SKM-1 treated with dmso at 0.1 percent for 144 hours (cell line): ENCODE data around the gene ST6GAL2.

Experiments used
- DNase-seq: peaks from one replicate; lab custom pipeline; 2025; ENCODE audit not compliant: unreplicated experiment; lab: John Stamatoyannopoulos, UW

ST6GAL2 gene, protein sequence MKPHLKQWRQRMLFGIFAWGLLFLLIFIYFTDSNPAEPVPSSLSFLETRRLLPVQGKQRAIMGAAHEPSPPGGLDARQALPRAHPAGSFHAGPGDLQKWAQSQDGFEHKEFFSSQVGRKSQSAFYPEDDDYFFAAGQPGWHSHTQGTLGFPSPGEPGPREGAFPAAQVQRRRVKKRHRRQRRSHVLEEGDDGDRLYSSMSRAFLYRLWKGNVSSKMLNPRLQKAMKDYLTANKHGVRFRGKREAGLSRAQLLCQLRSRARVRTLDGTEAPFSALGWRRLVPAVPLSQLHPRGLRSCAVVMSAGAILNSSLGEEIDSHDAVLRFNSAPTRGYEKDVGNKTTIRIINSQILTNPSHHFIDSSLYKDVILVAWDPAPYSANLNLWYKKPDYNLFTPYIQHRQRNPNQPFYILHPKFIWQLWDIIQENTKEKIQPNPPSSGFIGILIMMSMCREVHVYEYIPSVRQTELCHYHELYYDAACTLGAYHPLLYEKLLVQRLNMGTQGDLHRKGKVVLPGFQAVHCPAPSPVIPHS

DNA sequence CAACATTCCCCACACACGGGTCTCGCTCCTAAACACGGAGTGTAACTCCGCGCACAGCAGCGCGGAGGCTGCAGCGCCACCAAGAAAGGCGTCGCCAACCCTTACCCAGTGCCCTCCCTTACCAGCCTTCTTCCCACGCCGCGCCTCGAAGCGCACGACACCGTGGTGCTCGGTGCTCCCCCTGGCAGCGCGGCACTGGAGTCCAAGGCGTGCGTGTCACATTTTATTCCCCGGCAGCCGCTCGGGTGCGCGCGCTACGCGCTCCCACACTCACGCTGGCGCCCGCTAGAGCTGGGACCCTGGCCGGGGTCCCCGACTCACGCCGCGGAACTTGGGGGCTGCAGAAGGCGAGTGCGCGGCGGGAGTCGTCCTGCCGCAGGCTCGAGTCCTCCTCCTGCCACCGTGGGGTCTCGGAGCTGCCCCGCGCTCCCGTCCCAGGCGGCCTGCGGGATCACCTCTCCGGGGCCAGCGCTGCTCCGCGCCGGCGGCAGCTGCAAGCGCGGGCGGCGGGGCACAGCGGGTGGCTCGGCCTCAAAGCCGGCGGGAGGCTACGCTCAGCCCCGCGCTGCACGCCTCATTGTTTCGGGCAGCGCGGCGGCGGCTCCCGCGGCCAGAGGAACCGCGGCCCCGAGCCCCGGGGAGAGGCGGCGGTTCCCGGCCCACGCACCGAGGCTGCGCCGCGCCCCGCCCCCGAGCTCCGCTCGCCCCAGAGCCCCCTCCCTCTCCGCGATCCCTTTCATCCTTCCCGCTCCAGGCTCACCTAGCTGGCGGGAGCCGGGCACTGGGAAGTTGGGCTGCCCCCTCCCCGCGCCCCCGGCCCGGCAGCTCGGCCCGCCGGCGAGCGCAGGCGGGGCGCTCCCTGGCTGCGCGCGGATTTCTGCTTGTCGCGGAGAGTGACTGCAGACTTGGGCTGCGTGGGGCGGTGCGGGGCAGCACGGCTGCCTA lies at the start of gene ST6GAL2:
TSS of gene ST6GAL2 (minus strand) at position 197 of the 945 bp plus-strand sequence. CDS start 42,190 bp downstream, outside the sequence.
- DNase-seq, result no peak

DNA sequence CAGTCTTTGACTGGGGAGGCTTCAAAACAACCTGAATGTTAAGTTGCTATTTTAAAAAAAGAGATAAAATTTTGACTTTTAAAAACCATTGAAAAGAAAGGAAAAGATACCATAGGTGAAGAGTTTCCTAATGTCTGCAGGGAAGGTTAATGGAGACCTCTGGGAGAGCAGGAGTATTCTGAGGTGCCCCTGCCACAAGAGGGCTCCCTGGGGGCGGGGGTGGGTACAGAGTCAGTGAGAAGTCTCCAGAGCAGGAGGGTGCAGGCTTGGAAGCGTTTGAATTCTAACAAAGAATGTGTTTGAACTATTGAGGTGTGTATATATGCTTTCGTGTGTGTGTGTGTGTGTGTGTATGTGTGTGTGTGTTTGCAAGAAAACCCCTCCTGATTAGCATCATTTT lies 46.7 kb upstream of the ST6GAL2 start:
- no peak for DNase-seq

DNA sequence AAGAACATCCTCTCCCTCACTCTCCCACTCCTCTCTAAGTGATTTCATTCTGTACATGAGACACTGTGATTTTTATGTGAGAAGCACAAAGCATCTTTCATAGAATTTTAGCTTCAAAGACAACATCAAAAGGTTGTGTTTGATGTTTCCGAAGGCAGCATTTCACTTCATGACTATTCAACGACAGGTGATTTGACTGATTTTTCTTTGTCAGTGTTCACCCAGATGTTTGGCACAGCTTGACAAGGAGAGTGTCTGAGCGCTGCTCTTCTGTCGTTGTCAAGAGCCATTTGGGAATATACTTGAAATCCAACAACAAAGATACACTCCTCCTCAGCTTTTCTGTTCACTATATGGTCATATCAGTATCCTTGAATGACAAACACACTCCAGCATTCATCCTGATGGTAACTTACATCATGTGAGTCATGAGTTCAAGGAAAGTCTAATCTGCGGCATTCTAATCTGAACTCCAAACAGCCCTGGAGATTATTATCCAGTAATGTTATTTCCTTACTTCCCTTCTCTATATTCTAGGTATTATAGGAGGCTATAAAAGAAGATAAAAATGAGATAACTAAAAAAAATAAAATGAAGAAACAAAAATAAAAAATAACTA lies 45.9 kb upstream of the ST6GAL2 start:
- no peak for DNase-seq

DNA sequence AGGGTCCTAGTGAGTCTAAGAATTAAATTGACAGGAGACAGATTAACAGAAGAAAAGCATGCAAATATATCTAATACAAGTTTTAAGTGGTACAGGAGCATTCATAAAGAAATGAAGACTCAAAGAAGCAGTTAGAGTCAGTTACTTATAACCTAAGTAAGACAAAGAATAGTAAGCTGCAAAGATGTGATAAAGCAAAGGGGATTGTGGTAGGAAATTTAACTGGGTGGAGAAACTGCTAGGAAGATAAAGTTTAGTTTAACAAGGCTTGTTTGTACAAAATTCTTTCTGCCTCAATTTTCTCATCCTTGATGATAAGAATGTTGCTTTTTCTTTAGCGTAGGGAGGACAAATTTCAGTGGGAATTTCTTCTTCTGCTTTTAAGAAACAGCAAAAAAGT lies 35.5 kb upstream of the ST6GAL2 start:
- no peak for DNase-seq

DNA sequence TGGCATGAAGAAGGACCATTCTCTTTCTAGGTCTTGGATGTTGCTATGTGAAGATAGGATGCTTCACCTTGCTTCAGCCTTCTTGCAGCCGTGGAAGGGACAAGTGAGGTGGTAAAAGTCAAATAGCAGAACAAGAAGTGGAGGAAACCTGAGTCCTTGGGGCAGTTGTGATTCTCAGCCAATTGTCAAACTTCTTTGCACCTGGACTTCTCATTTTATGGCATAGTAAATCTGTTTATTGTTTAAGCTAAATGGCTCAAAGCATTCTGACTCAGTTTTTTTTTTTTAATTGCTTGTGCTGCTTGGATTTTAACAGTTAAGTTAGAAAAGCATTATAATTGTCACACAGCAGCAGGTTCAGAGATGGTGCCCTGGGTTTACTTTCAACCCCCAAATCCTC lies 33.0 kb upstream of the ST6GAL2 start:
- DNase-seq, result no peak

DNA sequence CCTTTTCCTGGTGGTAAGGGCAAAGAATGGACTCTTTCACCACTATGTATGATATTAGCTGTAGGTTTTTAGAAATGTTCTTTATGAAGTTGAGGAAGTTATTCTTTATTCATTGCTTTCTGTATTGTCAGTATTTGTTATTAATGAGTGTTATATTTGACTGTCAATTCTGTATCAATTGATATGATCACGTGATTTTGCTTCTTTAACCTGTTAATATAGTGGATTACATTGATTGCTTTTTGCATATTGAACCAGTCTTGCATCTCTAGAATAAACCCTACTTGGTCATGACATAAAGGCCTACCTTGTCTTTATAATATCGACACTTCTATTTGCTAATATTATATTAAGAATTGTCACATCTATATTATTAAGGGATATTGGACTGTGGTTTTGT lies 18.3 kb upstream of the ST6GAL2 start:
- DNase-seq, result no peak

DNA sequence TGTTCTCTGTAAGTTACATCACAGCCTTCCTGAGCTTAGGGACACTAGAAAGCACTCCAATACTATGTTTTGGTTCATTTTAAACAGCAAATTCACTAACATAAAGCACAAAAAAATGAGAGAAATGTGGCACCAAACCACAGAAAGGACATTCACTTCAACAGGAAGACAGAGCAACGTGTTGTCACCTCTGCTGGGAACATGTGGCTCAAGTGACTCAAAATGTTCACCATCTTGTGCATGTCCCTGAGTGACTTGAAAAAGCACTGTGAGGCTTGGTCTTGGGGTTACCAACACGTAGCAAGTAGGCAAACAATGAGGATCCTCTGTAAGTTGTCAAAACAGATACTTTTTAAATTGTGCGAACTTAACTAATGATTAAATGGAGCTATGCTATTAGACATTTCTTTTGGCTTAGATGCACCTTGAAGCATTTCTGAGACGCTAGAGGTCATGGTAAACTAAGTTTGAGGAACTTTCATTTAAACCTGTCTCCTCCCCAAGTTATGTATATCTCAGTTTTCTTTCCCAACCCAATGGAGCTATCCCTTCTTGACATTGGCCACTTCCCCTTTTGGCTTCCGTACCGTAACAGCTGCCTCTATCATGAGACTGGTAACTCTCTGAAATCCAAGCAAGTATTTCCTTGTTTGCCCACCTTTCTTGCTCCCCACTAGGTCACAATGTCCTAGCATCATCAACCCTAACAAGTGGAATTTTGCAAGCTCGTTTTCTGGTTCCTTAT lies 14.0 kb upstream of the ST6GAL2 start:
- peak; percentile 79 for DNase-seq

DNA sequence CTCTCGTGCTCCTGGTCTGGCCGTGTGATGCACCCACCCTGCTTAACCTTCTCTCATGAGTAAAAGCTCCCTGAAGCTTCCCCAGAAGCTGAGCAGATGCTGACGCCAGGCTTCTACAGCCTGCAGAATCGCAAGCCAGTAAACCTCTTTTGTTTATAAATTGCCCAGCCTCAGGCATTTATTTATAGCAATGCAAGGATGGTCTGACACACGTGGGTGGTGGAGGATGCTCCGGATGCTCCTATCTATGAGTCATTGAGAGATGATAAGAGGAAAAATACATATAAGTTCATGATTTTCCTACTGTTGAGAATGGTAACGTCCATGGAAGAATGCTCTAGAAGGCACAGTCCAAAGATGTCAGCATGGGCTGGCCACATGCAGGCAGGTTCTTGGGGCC lies 8.6 kb upstream of the ST6GAL2 start:
- no peak for DNase-seq

DNA sequence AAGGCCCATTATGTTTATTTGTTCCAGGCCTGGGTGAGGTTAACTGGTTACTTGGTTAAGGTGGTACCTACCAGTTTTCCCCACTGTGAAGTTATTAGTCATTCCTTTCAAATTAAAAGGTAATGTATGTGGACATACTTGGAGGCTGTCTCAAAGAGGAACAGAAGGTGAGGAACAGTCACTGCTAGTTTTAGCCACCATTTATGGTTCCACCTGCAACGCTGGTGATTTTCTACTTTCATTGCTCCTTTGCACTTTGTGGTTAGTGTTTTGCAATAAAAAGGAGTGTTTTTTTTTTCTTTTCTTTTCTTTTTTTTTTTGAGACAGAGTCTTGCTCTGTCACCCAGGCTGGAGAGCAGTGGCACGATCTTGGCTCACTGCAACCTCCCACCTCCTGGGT lies 6.1 kb upstream of the ST6GAL2 start:
- no peak for DNase-seq

DNA sequence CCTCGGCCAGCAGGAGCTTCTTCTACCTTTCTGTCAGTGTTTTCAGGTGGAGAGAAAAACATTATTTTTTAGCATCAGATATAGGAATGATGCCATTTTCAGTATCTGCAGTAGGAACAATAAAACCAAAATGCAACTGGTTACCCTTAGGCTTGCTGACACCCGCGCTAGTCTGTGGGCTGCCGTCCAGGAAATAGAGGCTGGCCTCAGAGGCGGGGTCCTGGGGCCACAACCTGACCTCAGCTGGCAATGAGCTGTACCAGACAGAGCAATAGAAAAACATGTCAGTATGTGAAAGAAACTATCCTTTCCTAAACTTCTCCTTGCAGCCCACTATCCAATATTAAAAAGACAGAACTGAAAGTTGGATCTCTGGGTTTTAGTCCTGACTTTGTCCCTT lies 4.6 kb upstream of the ST6GAL2 start:
- peak; percentile 8 for DNase-seq

DNA sequence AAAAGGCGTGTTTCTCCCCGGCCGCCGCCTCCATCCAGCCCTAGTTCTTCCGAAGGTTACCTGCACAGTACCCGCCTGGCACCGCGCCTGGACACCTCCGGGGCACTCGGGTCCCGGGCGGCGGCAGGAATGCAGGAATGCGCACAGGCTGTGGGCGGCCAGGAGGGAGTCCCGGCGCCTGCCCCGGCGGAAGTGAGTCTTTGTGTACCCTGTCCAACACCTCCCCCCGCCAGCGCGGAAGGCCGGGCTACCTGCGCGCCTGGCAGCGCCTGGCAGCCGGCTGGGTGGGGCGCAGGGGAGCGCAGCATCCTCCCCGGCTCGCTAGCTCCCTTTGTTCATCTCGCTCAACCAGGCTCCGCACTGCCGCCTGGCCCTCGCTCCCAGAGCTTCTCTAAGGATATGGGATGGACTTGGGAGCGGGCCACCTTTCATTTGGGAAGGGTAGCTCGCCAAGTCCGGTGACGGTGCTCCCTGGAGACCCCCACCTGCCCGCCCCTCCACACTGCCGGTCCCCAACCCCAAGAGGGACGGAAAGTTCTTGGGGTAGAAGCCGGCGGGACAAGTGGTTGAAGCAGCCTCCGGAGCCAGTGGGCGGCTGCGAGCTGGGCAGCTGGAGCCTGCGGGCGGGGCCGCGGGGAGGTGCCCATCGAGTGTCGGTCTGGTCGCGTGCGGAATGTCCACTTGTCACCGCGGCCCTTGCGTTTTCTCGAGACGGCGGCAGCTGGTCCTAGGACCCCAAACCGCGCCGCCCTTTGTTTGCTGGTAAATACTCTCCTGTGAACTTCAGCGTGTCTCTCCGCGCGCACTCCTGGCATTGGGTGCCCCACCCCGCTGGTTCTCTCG lies 1.2 kb upstream of the ST6GAL2 start:
- no peak for DNase-seq

DNA sequence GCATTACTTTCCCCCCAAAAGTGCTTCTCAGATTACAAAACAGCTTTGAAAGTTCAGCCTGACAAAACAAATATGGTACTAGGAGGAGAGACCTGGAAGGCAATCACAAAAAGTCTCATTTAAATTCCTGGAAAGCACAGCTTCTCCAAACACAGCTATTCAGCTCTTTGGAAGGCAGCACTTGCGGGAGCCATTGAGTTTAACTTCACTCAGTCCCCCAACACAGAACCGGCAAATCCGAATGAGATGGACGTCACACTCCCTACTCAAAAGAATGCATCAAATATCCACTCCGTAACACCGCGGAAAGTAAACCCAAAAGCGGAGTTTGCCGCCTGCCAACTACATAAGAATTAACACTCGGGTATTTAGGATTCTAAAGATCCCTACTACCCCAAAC lies 638 bp downstream of the ST6GAL2 start:
- no peak for DNase-seq

DNA sequence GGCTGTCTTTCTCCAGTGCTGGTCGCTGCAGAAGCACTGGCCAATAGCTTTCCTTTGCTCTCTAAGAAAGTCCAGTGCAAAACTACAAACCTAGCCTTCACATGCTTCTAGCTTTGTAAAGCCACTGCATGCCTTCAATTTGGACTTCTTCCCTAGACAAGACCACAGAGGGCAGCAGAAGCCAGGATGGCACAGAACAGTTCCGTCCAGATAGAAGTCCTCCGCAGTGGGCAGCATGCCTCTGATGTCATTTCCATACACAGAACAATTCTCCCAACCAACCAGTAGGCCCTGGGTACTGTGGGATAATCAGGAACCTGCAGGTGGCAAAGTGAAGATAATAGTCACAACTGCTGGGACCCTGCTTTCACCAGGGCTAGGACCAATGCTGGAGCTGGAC lies 3.3 kb downstream of the ST6GAL2 start:
- no peak for DNase-seq

DNA sequence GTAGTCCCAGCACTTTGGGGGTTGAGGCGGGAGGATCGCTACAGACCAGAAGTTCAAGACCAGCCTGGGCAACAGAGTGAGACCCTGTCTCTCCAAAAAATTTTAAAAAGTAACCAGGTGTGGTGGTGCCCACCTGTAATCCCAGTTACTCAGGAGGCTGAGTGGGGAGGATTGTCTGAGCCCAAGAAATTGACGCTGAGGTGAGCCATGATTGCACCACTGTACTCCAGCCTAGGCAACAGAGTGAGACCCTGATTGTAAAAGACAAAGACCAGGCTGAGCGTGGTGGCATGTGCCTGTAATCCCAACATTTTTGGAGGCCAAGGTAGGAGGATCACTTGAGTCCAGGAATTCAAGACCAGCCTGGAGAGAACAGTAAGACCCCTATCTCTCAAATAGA lies 7.8 kb downstream of the ST6GAL2 start:
- DNase-seq, result no peak

DNA sequence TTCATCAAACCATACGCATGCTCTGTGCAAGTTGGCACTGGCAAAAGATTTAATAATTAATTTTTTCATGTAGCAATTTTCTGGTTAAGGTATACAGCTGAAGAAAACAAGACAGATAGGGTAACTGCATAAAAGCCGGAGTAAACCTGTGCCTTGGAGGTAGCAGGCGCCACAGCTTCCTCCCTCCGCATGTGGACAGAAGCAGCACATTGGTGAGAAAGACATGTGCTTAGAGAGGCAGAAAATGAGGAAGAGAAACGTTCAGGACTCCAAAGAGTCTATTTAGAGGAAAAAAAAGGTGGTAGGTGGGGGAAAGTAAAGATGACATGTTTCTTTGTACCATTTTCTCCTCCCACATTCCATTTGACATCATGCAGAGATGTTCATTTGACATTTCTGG lies 9.3 kb downstream of the ST6GAL2 start:
- peak; percentile 3 for DNase-seq

DNA sequence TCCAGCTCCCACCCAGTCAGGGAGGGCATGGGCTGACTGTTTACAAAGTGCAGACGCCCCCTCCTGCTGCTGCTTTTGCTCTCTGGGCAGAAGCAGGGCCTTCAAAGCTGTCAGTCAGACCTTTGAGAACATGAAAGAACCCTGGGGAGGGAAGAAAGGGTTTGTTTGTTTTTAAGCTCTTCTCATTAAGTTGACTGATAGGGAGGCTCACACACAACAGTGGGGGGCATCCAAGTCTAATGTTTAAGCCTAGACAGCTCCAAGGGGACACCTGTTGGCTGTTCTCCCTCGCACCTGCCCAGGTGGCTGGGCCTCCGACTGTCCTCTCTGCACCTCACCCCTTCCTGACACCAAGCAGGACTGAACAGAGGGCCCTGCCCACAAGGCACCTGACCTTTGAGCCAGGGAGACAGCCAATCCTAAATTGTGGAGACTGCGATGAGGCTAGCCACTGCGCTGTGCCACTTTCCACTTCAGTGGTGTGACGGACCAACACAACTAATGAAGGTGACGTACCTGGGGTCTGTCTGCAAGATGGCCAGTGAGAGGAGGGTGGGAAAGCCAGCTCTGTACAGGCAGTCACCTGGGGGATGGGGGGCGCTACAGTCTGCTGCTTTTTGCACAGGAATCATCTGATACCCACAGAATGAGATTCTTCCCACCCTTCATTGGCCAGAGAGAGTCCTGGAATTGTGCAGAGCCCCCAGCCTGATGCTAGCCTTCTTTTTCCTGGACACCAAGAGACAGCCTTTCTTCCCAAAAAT lies 16.3 kb downstream of the ST6GAL2 start:
- no peak for DNase-seq

DNA sequence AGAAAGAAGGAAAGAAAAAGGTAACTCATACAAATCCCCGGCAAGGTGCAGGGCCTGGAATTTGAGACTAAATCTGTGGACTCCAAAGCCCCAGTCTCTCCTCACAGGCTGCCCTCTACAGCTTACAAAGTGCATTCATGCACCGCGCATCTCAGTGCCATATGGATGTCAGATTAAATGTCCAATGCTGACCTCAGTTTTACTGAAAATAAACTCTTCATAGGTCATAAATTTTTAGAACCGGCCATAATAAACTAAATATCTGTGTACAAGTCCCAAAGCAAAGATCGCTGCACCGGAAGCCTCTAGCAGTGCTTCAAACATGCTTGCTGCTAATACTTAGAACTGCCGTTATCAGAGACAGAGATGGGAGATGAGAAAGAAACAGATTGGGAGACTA lies 17.7 kb downstream of the ST6GAL2 start:
- DNase-seq, result no peak

DNA sequence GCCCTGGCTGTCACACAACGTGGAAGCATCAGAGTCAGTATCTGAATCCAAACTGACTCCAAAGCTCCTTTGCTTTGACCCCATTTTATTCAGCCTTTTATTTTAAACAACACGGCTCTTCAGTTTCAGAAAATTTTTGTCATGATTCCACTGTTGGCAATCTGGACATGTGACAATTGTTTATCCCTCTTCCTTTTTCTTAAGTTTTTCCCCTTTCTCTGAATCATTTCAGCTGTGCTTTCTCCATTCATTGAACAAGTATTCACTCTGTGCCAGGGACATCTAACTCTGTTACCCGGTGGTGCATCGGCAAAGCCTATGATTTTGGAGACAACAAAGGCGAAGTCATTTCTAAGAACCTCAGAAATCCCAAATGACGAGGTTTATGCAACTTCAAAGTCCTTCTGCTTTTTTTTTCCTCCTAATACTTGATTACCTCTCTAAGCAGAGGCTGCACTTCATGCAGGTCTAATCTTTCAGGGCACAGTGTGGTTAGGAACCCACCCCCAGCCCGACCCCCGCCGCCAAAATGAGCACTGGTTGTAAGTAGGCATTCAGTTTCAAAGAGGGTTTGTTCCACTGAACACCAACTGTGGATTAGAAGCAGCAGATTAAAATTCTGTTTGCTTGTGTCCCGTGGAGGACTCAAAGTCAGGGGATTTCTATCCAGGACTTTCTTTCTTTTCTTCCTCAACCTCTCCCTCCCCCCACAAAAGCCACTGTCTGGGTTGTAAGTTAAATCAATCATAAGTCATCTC lies 18.6 kb downstream of the ST6GAL2 start:
- no peak for DNase-seq
